ENCODE data around the gene SLC2A5.

GRCh38 chr1:9112961-9113880 lies 43.8 kb upstream of the SLC2A5 start:
- TF ChIP-seq CTCF (IDR thresholded peaks at IDR 0.05) (no peak), POLR2A (IDR thresholded peaks at IDR 0.05) (no peak), POLR2AphosphoS5 (IDR thresholded peaks at IDR 0.05) (no peak)
